CD8-positive, alpha-beta memory T cell (primary cell): ENCODE results near the gene EXO1. TPM values are rescaled to one million over a fixed set of nuclear protein-coding genes. Genes with fewer than 3 reads are reported as not detected.
A peak's percentile ranks its signal among the peaks of the same experiment; 100 is the strongest.

Source experiments
- CTCF ChIA-PET: fragments of 350-600 bp; sonication (Branson Sonifier 250); formaldehyde crosslinking; loops from one replicate; lab custom pipeline; 2021; ENCODE audit warnings: antibody characterized with exemption; lab: Charles Lee
- POLR2A ChIA-PET: fragments of 350-600 bp; sonication (Branson Sonifier 250); formaldehyde crosslinking; loops from one replicate; lab custom pipeline; 2021; ENCODE audit warnings: antibody characterized with exemption; lab: Charles Lee
- DNase-seq, 5 donors: peaks; one replicate each; pipeline versions ENCODE4 v3.0.0 to v3.0.0-alpha.2; 2020 to 2022; ENCODE audit warnings: mixed read lengths in 1 of 5
- H3K27ac ChIP-seq: one replicate; pipeline ENCODE4 v1.7.0; 2013; ENCODE audit warnings: low read depth, mild to moderate bottlenecking, low read length, moderate library complexity
- H3K27me3 ChIP-seq: 2 replicates; pipeline ENCODE4 v1.7.0; 2013; ENCODE audit warnings: low read length, mild to moderate bottlenecking; ENCODE audit not compliant: insufficient read depth, poor library complexity, severe bottlenecking
- H3K36me3 ChIP-seq: 2 replicates; pipeline ENCODE4 v1.7.0; 2013; ENCODE audit warnings: mild to moderate bottlenecking, low read length, moderate library complexity; ENCODE audit not compliant: insufficient read depth
- H3K4me1 ChIP-seq: 2 replicates; pipeline ENCODE4 v1.7.0; 2013; ENCODE audit warnings: mild to moderate bottlenecking, low read length, moderate library complexity; ENCODE audit not compliant: insufficient read depth
- H3K4me3 ChIP-seq: 2 replicates; pipeline ENCODE4 v1.7.0; 2013; ENCODE audit warnings: mild to moderate bottlenecking, low read length
- H3K9me3 ChIP-seq: 2 replicates; pipeline ENCODE4 v1.7.0; 2013; ENCODE audit warnings: mild to moderate bottlenecking, low read length
- H3K27ac Mint-ChIP-seq, 8 donors: one replicate each; pipeline ENCODE4 v1.8.0; 2020 to 2021; ENCODE audit warnings: mixed read lengths in 8 of 8, mild to moderate bottlenecking in 6 of 8, inconsistent platforms in 3 of 8, moderate library complexity in 3 of 8
- H3K27me3 Mint-ChIP-seq, 2 donors: one replicate each; pipeline ENCODE4 v1.8.0; 2020 to 2021; ENCODE audit warnings: mixed read lengths in 2 of 2, mild to moderate bottlenecking in 1 of 2, moderate library complexity in 1 of 2
- H3K36me3 Mint-ChIP-seq, 3 donors: one replicate each; pipeline ENCODE4 v1.8.0; 2020 to 2021; ENCODE audit warnings: mixed read lengths in 3 of 3, inconsistent platforms in 1 of 3, mild to moderate bottlenecking in 1 of 3
- H3K4me1 Mint-ChIP-seq, 3 donors: one replicate each; pipeline ENCODE4 v1.8.0; 2020 to 2021; ENCODE audit warnings: mixed read lengths in 3 of 3, inconsistent platforms in 1 of 3, mild to moderate bottlenecking in 1 of 3
- H3K4me3 Mint-ChIP-seq, 7 donors: one replicate each; pipeline ENCODE4 v1.8.0; 2020 to 2021; ENCODE audit warnings: mixed read lengths in 7 of 7, mild to moderate bottlenecking in 6 of 7, moderate library complexity in 4 of 7, inconsistent platforms in 2 of 7
- H3K9me3 Mint-ChIP-seq, 5 donors: one replicate each; pipeline ENCODE4 v1.8.0; 2020 to 2022; ENCODE audit warnings: mixed read lengths in 5 of 5, mild to moderate bottlenecking in 3 of 5, moderate library complexity in 2 of 5, inconsistent platforms in 1 of 5
- polyA plus RNA-seq: library from polyadenylated mRNA; unstranded; fragments of 300-500 nt; fragmentation: Illumina TruSeq; gene quantifications from one replicate; pipeline ENCODE4 v1.2.3, GENCODE V29; 2021
- total RNA-seq, 2 experiments: library from RNA; stranded (reverse); gene quantifications; one replicate each; pipeline ENCODE4 v1.2.3, GENCODE V29; 2021

The EXO1 gene
- total and polyA plus RNA-seq, 3 experiments from 2014 or later, result 0.49 to 76.1 (median 65.8) TPM

DNA sequence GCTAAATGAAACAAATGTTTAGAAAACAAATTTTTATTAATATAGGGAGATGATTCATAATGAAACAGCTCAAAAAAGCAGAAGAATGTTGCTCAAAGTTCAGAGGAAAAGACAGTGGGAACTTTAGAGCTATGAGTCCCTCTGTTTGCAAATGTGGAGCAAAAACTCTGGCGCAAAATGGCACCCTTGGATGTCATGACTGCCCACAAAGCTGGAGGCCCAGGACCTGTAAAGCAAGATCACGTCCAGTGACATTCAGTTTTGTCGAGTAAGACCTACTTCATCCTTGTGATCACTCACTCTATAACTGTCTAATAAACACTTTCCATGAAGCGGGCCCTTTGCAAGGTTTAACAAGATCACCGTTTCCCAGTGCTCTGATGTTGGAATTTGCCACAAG is 9.1 kb upstream of the EXO1 start:
- no peaks in the 10 kb centered on the region for H3K9me3 Mint-ChIP-seq
- H3K27me3 Mint-ChIP-seq, result peaks cover 4 to 24% of the 10 kb centered on the region in 2 donors
- POLR2A ChIA-PET, result no interaction called here

DNA sequence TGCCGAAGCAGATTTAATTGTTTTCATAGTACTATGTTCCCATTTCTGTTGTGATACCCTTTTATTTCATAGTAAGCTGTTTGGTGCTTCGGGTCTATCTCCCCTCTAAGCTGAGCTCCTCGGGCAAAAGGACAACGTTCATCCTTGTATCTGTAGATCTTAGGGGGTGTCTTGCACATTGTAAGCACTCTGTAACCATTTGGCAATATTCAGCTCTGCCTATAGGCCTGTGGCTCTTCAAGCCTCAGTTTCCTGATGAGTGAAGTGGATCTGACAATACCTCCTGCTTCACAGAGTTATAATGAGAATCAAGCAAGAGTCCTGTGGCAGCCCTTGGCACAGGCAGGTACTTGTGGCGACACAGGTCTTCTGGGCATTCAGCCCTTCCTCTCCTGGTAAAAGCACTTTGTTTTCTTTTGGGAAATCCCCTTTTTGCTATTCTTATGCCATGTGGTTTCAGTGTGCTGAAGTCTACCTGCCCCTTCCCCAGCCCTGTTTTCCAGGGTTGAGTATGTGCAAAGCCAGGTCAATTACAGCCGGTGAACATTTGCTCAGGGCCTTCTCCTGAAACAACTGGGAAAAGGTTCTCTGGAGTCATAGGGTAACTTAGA is 8.5 kb upstream of the EXO1 start:
- Histone ChIP-seq H3K27ac (no peak overlapping the region), H3K4me3 (no peak overlapping the region), H3K27me3 (no peaks in the 10 kb centered on the region), H3K9me3 (no peaks in the 10 kb centered on the region), H3K36me3 (no peaks in the 10 kb centered on the region), H3K4me1 (no peaks in the 10 kb centered on the region)
- DNase-seq, result no peak
- Mint-ChIP-seq H3K27ac (no peak overlapping the region), H3K4me1 (peaks cover 0 to 4% (median 0%) of the 10 kb centered on the region in 3 donors), H3K4me3 (no peak overlapping the region), H3K9me3 (no peaks in the 10 kb centered on the region), H3K36me3 (no peaks in the 10 kb centered on the region), H3K27me3 (peaks cover 8 to 24% of the 10 kb centered on the region in 2 donors)
- ChIA-PET POLR2A (no interaction called here), CTCF (interaction anchor here (1.4 to 2.0 kb wide), 3 partner anchors 8 to 212 kb away, joined by 5 read pairs; partner anchors contain the start of gene EXO1)

More for the DNA sequence above, 9.1 kb upstream of the EXO1 start:
- Mint-ChIP-seq H3K36me3 (no peaks in the 10 kb centered on the region), H3K4me3 (no peak overlapping the region), H3K27ac (no peak overlapping the region), H3K4me1 (peaks cover 0 to 4% (median 0%) of the 10 kb centered on the region in 3 donors)
- Histone ChIP-seq H3K4me1 (no peaks in the 10 kb centered on the region), H3K9me3 (no peaks in the 10 kb centered on the region), H3K4me3 (no peak overlapping the region), H3K27me3 (no peaks in the 10 kb centered on the region), H3K36me3 (no peaks in the 10 kb centered on the region), H3K27ac (no peak overlapping the region)
- no peak for DNase-seq
- CTCF ChIA-PET, result interaction anchor here (1.4 to 2.0 kb wide), 3 partner anchors 9 to 212 kb away, joined by 5 read pairs; partner anchors contain the start of gene EXO1

DNA sequence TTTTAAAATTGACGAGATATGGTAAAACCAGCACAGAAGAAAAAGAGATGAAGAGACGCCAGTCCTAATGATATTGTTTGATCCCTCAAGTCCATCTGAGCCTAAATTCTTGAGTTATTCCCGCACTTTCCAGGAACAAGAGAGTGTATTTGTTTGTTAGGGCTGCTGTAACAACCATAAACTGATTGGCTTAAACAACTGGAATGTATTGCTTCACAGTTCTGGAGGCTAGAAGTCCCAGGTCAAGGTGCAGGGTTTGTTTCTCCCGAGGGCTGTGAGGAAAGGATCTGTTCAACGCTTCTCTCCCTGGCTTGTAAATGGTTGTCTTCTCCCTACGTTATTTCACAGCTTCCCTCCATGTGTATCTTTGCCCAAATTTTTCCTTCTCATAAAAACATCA is 7.8 kb upstream of the EXO1 start:
- H3K27me3 Mint-ChIP-seq, result peaks cover 8 to 24% of the 10 kb centered on the region in 2 donors
- H3K9me3 Mint-ChIP-seq, result no peaks in the 10 kb centered on the region
- no peaks in the 10 kb centered on the region for H3K27me3 ChIP-seq
- no peak overlapping the region for H3K4me3 Mint-ChIP-seq
- no peak overlapping the region for H3K27ac Mint-ChIP-seq
- no peaks in the 10 kb centered on the region for H3K9me3 ChIP-seq
- no peaks in the 10 kb centered on the region for H3K4me1 ChIP-seq
- H3K4me1 Mint-ChIP-seq, result peaks cover 0 to 4% (median 0%) of the 10 kb centered on the region in 3 donors
- ChIA-PET POLR2A (no interaction called here), CTCF (interaction anchor here (1.4 to 2.0 kb wide), 2 partner anchors 10 to 172 kb away, joined by 3 to 5 read pairs; no protein-coding TSS in a partner anchor)
- no peaks in the 10 kb centered on the region for H3K36me3 ChIP-seq
- DNase-seq, result no peak
- no peak overlapping the region for H3K27ac ChIP-seq
- no peaks in the 10 kb centered on the region for H3K36me3 Mint-ChIP-seq
- no peak overlapping the region for H3K4me3 ChIP-seq

DNA sequence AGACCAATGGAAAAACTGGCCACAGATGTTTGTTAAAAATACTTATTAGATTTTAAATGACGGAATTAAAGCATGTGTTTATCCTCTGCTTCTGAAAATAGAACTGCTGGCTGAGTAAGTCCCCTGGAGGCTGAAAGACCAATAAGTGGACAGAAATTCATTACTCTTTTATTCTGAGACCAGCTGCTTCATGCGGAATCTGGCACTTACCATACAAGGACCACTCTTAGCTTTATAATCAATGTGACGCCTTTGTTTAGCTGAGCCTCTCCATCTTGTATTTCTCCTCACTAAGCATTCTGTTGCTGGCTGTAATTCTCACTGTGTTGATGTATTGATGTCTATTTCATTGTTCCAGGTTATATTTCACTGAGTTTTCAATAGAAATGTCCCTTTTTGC is 6.3 kb upstream of the EXO1 start:
- Mint-ChIP-seq H3K9me3 (no peaks in the 10 kb centered on the region), H3K4me3 (no peak overlapping the region), H3K4me1 (peaks cover 0 to 4% (median 0%) of the 10 kb centered on the region in 3 donors), H3K27ac (no peak overlapping the region), H3K36me3 (no peaks in the 10 kb centered on the region), H3K27me3 (peaks cover 8 to 17% of the 10 kb centered on the region in 2 donors)
- ChIA-PET CTCF (interaction anchor here (0.9 to 1.4 kb wide), 4 partner anchors 22 to 174 kb away, joined by 3 read pairs; no protein-coding TSS in a partner anchor), POLR2A (no interaction called here)
- no peaks in the 10 kb centered on the region for H3K4me1 ChIP-seq
- DNase-seq, result no peak
- H3K27ac ChIP-seq, result no peak overlapping the region
- no peaks in the 10 kb centered on the region for H3K36me3 ChIP-seq
- no peaks in the 10 kb centered on the region for H3K27me3 ChIP-seq
- H3K9me3 ChIP-seq, result no peaks in the 10 kb centered on the region
- no peak overlapping the region for H3K4me3 ChIP-seq

DNA sequence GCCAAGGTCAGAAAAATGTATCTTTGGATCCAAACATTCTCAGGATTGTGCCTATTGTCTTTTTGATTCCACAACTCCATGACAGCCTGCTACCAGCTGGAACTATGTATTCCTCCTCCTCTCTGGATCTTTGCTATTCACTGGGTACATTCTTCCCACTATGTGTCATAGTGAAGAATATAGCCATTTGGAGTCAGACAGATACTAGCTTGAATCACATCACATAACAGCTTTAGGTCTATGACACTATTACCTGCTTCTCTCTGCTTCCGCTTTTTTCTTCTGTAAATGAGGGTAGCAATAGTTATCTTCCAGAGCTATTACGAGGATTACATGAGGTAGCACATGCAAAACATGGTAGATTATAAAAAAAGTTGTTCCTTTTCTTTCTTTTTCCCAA is 5.4 kb upstream of the EXO1 start:
- Histone ChIP-seq H3K36me3 (no peaks in the 10 kb centered on the region), H3K9me3 (no peaks in the 10 kb centered on the region), H3K4me1 (peaks cover 4% of the 10 kb centered on the region), H3K27ac (no peak overlapping the region), H3K4me3 (no peak overlapping the region), H3K27me3 (no peaks in the 10 kb centered on the region)
- Mint-ChIP-seq H3K27me3 (peaks cover 8 to 17% of the 10 kb centered on the region in 2 donors), H3K9me3 (no peaks in the 10 kb centered on the region), H3K27ac (no peak overlapping the region), H3K4me3 (no peak overlapping the region), H3K36me3 (peaks cover 0 to under 1% (median 0%) of the 10 kb centered on the region in 3 donors), H3K4me1 (peaks cover 3 to 11% (median 8%) of the 10 kb centered on the region in 3 donors)
- ChIA-PET CTCF (interaction anchor here (0.9 to 1.2 kb wide), 4 partner anchors 21 to 232 kb away, joined by 3 read pairs; no protein-coding TSS in a partner anchor), POLR2A (no interaction called here)
- no peak for DNase-seq

DNA sequence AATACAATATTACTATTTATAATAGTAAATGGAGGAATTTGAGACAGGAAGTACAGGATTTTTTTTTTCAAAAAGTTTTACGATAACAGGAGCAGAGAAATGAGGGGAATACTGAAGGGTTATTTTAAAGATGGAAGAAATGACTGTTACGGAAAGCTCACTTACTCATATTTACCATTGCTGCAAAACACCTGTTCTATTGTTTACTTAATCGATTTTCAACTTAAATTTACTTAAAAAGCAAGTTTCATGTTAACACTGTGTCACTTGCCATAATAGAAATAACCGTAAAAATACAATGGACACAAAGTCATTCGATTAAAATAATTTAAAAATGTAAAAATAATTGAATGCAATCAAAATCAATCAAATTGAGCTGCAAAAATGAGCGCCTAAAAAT is 3.4 kb upstream of the EXO1 start:
- Mint-ChIP-seq H3K4me3 (no peak overlapping the region), H3K4me1 (peaks cover 16 to 23% (median 22%) of the 10 kb centered on the region in 3 donors), H3K36me3 (peaks cover 0 to 6% (median 0%) of the 10 kb centered on the region in 3 donors), H3K27me3 (peaks cover 10 to 17% of the 10 kb centered on the region in 2 donors), H3K27ac (no peak overlapping the region), H3K9me3 (no peaks in the 10 kb centered on the region)
- H3K4me1 ChIP-seq, result peaks cover 9% of the 10 kb centered on the region
- no peak overlapping the region for H3K4me3 ChIP-seq
- H3K27me3 ChIP-seq, result no peaks in the 10 kb centered on the region
- no peaks in the 10 kb centered on the region for H3K9me3 ChIP-seq
- DNase-seq, result no peak
- POLR2A ChIA-PET, result no interaction called here
- no peaks in the 10 kb centered on the region for H3K36me3 ChIP-seq
- CTCF ChIA-PET, result no interaction called here
- H3K27ac ChIP-seq, result no peak overlapping the region

DNA sequence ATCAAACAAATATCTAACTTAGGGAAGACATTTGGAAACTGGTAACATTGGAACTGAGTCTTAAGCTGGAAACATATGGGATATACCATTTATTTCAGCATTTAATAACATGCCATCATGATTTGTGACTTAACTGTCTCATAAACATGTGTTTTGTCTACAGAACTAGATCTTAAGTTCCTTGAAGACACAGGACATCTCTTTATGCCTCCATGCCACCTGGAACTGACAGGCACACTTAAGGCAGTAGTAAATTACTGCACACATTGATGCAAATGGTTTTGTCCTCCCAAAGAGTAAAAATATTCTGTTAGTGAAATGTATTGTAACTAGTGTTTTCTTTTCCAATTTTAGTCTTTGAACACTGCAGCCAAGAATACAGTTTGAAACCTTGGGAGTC is 1.6 kb upstream of the EXO1 start:
- Histone ChIP-seq H3K4me3 (no peak overlapping the region), H3K4me1 (peaks cover 9% of the 10 kb centered on the region), H3K36me3 (no peaks in the 10 kb centered on the region), H3K27ac (no peak overlapping the region), H3K9me3 (no peaks in the 10 kb centered on the region), H3K27me3 (no peaks in the 10 kb centered on the region)
- ChIA-PET POLR2A (no interaction called here), CTCF (interaction anchor here (1.4 kb wide), 1 partner anchor 236 kb away, joined by 3 read pairs; no protein-coding TSS in a partner anchor)
- Mint-ChIP-seq H3K4me3 (peak overlapping the region in 2 of 7 donors; percentile 93 to 100), H3K36me3 (peaks cover 0 to 6% (median 0%) of the 10 kb centered on the region in 3 donors), H3K27ac (peak overlapping the region in 2 of 8 donors; percentile 54 to 96), H3K27me3 (peaks cover 5 to 10% of the 10 kb centered on the region in 2 donors), H3K4me1 (peaks cover 16 to 22% (median 21%) of the 10 kb centered on the region in 3 donors), H3K9me3 (no peaks in the 10 kb centered on the region)
- DNase-seq, result no peak
